Gastrocnemius medialis (tissue), 4 donors: ENCODE measurements around the gene SPSB1. TPM values are rescaled to one million over a fixed set of nuclear protein-coding genes. Genes with fewer than 3 reads are reported as not detected.

Experiments used
- ATAC-seq, 2 donors: fragments of 150-250 bp; one replicate each; pipeline ENCODE4 v1.9.1; 2016
- DNase-seq, 2 donors: peaks; one replicate each; pipeline ENCODE4 v3.0.0-alpha.2; 2019
- H3K27ac ChIP-seq, 4 donors: fragments of 200-600 bp; sonication (generic); 1 replicate in 1 of 4; 2 replicates in 3 of 4; pipeline ENCODE4 v1.5.1; 2016 to 2018; ENCODE audit warnings: mild to moderate bottlenecking in 2 of 4, moderate library complexity in 1 of 4
- H3K27me3 ChIP-seq, 3 donors: fragments of 200-600 bp; sonication (generic) in 2 of 3; 1 replicate in 1 of 3; 2 replicates in 2 of 3; pipeline versions ENCODE4 v1.5.1 to v1.6.0; 2016 to 2019; ENCODE audit warnings: mild to moderate bottlenecking in 1 of 3, moderate library complexity in 1 of 3
- H3K36me3 ChIP-seq, 2 donors: fragments of 200-600 bp; sonication (generic) in 1 of 2; one replicate each; pipeline ENCODE4 v1.5.1; 2017 to 2018
- H3K4me1 ChIP-seq, 2 donors: fragments of 200-600 bp; sonication (generic) in 1 of 2; one replicate each; pipeline ENCODE4 v1.5.1; 2016 to 2017; ENCODE audit warnings: mild to moderate bottlenecking in 2 of 2
- H3K4me3 ChIP-seq, 4 donors: fragments of 200-600 bp; sonication (generic) in 3 of 4; 1 replicate in 1 of 4; 2 replicates in 3 of 4; pipeline ENCODE4 v1.5.1; 2016 to 2019; ENCODE audit warnings: mild to moderate bottlenecking in 2 of 4
- H3K9me3 ChIP-seq, 3 donors: fragments of 200-600 bp; sonication (generic) in 2 of 3; 1 replicate in 1 of 3; 2 replicates in 2 of 3; pipeline ENCODE4 v1.5.1; 2016 to 2019
- POLR2A ChIP-seq, 2 donors: fragments of 450-650 bp; IDR thresholded peaks; one replicate each; pipeline ENCODE4 v1.6.1; 2017; ENCODE audit warnings: antibody characterized with exemption in 2 of 2, mild to moderate bottlenecking in 2 of 2, moderate library complexity in 2 of 2
- in situ Hi-C, 4 donors: fragments of 200-750 bp; cut with MboI; loops; one replicate each; pipeline versions ENCODE4 v1.15.0 to v1.8.0; 2017; ENCODE audit warnings: low sequenced_read_pairs in 4 of 4
- intact Hi-C: fragments of 100-400 bp; cut with DNase I; formaldehyde crosslinking; loops from one replicate; pipeline ENCODE4 v1.15.1; 2023; ENCODE audit warnings: low total_unique reads
- total RNA-seq, 4 donors: library from RNA; depleted of rRNA; stranded (reverse); fragments of >200 nt; gene quantifications; one replicate each; pipeline versions ENCODE4 v1.1.0 to v1.2.3, GENCODE V29; 2016
- TF ChIP-seq, protein P1 (sequence below), 5 experiments: fragments of 450-650 bp in 3 of 5; fragments of 200-600 bp in 2 of 5; sonication (generic) in 2 of 5; IDR thresholded peaks in 4 of 5; conservative IDR thresholded peaks in 1 of 5; 1 replicate in 4 of 5; 2 replicates in 1 of 5; pipeline ENCODE4 v1.5.1; 2016 to 2019; ENCODE audit warnings: antibody characterized with exemption in 5 of 5, mild to moderate bottlenecking in 3 of 5, moderate library complexity in 3 of 5

SPSB1 gene
- total RNA-seq, 4 donors from 2014 or later, result 40.4 to 161 (median 56.6) TPM

GRCh38 chr1:9256332-9256731, 36.4 kb upstream of the SPSB1 start:
- TF ChIP-seq, protein P1, sequence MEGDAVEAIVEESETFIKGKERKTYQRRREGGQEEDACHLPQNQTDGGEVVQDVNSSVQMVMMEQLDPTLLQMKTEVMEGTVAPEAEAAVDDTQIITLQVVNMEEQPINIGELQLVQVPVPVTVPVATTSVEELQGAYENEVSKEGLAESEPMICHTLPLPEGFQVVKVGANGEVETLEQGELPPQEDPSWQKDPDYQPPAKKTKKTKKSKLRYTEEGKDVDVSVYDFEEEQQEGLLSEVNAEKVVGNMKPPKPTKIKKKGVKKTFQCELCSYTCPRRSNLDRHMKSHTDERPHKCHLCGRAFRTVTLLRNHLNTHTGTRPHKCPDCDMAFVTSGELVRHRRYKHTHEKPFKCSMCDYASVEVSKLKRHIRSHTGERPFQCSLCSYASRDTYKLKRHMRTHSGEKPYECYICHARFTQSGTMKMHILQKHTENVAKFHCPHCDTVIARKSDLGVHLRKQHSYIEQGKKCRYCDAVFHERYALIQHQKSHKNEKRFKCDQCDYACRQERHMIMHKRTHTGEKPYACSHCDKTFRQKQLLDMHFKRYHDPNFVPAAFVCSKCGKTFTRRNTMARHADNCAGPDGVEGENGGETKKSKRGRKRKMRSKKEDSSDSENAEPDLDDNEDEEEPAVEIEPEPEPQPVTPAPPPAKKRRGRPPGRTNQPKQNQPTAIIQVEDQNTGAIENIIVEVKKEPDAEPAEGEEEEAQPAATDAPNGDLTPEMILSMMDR (IDR thresholded peaks at IDR 0.05 in 4 of 5, conservative IDR thresholded peaks at IDR 0.05 in 1 of 5), result no peak
- TF ChIP-seq POLR2A (IDR thresholded peaks at IDR 0.05), result no peak
- no peaks in the 10 kb centered on the region for H3K9me3 ChIP-seq
- in situ Hi-C loops (no loop called here), intact Hi-C loops (loop anchor here (10.0 kb wide), 1 partner anchor 958 kb away; the partner anchor contains the start of gene KIF1B)
- no peak overlapping the region for H3K4me3 ChIP-seq
- no peak for ATAC-seq
- peaks cover 61 to 71% of the 10 kb centered on the region in 2 donors for H3K4me1 ChIP-seq
- DNase-seq, result no peak
- no peaks in the 10 kb centered on the region for H3K36me3 ChIP-seq
- H3K27me3 ChIP-seq, result no peaks in the 10 kb centered on the region
- peak overlapping the region; percentile 86 to 99 (median 92) for H3K27ac ChIP-seq

- no peaks in the 10 kb centered on the region for H3K9me3 ChIP-seq
- H3K27ac ChIP-seq, result peak overlapping the region; percentile 86 to 99 (median 92)
- peaks cover 0 to 12% of the 10 kb centered on the region in 2 donors for H3K36me3 ChIP-seq
- no peak for TF ChIP-seq POLR2A (IDR thresholded peaks at IDR 0.05)
- TF ChIP-seq, protein P1 (IDR thresholded peaks at IDR 0.05 in 4 of 5, conservative IDR thresholded peaks at IDR 0.05 in 1 of 5), result no peak
- DNase-seq (no peak), ATAC-seq (no peak)
- no peaks in the 10 kb centered on the region for H3K27me3 ChIP-seq
- intact Hi-C loops (loop anchor here (10.0 kb wide), 1 partner anchor 957 kb away; the partner anchor contains the start of gene KIF1B), in situ Hi-C loops (no loop called here)
- H3K4me3 ChIP-seq, result no peak overlapping the region
- peaks cover 49 to 65% of the 10 kb centered on the region in 2 donors for H3K4me1 ChIP-seq
Measured at GRCh38 chr1:9257851-9258250, 34.8 kb upstream of the SPSB1 start.

DNA sequence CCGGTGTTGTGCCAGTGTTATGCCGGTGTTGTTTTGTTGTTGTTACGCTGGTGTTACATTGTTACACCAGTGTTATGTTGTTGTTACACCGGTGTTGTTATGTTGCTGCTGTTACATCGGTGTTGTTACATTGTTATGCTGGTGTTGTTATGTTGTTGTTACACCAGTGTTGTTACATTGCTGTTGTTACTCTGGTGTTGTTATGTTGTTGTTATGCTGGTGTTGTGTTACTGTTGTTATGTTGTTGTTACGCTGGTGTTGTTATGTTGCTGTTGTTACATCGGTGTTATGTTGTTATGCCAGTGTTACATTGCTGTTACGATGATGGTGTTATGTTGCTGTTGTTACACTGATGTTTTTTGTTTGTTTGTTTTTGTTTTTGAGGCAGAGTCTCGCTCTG, 34.1 kb upstream of the SPSB1 start:
- Histone ChIP-seq H3K27me3 (no peaks in the 10 kb centered on the region), H3K27ac (peak overlapping the region; percentile 86 to 99 (median 92)), H3K9me3 (no peaks in the 10 kb centered on the region), H3K4me1 (peaks cover 49 to 65% of the 10 kb centered on the region in 2 donors), H3K36me3 (peaks cover 0 to 19% of the 10 kb centered on the region in 2 donors), H3K4me3 (no peak overlapping the region)
- TF ChIP-seq POLR2A (IDR thresholded peaks at IDR 0.05), result no peak
- TF ChIP-seq, protein P1 (IDR thresholded peaks at IDR 0.05 in 4 of 5, conservative IDR thresholded peaks at IDR 0.05 in 1 of 5), result no peak
- DNase-seq (no peak), ATAC-seq (no peak)
- intact Hi-C loops (loop anchor here (10.0 kb wide), 1 partner anchor 956 kb away; the partner anchor contains the start of gene KIF1B), in situ Hi-C loops (no loop called here)

GRCh38 chr1:9260059-9260766, 32.5 kb upstream of the SPSB1 start:
- DNase-seq, result no peak
- peaks cover 52 to 69% of the 10 kb centered on the region in 2 donors for H3K4me1 ChIP-seq
- no peaks in the 10 kb centered on the region for H3K9me3 ChIP-seq
- no peak overlapping the region for H3K4me3 ChIP-seq
- TF ChIP-seq, protein P1 (IDR thresholded peaks at IDR 0.05 in 4 of 5, conservative IDR thresholded peaks at IDR 0.05 in 1 of 5), result no peak
- no peak for TF ChIP-seq POLR2A (IDR thresholded peaks at IDR 0.05)
- peaks cover 0 to 35% of the 10 kb centered on the region in 2 donors for H3K36me3 ChIP-seq
- in situ Hi-C loops (no loop called here), intact Hi-C loops (no loop called here)
- H3K27ac ChIP-seq, result peak overlapping the region; percentile 86 to 99 (median 92)
- no peaks in the 10 kb centered on the region for H3K27me3 ChIP-seq
- no peak for ATAC-seq
